AG04450 (cell line): ENCODE measurements around the gene SH3RF3. TPM values are rescaled to one million over a fixed set of nuclear protein-coding genes. Genes with fewer than 3 reads are reported as not detected.

Source experiments
- CTCF ChIA-PET: fragments of 300-600, 350-600 bp; formaldehyde crosslinking; extraction: SDS; loops from one replicate; lab custom pipeline; 2022; ENCODE audit warnings: antibody characterized with exemption, inconsistent platforms; lab: Charles Lee
- POLR2A ChIA-PET: fragments of 350-600 bp; formaldehyde crosslinking; extraction: SDS; loops from one replicate; lab custom pipeline; 2021; ENCODE audit warnings: antibody characterized with exemption, inconsistent platforms; lab: Yijun Ruan, JAX
- DNase-seq: peaks from one replicate; pipeline ENCODE4 v3.0.0-alpha.2; 2011; ENCODE audit warnings: low read depth, low spot score
- H3K27ac ChIP-seq: one replicate; pipeline ENCODE4 v1.5.1; 2012; ENCODE audit warnings: low read depth, low read length, control low read depth
- H3K27me3 ChIP-seq: one replicate; pipeline ENCODE4 v1.6.0; 2012; ENCODE audit warnings: low read length; ENCODE audit not compliant: control insufficient read depth, insufficient read depth
- H3K4me3 ChIP-seq: 2 replicates; pipeline ENCODE4 v1.5.1; 2011; ENCODE audit warnings: mild to moderate bottlenecking, low read depth, low read length, control low read depth
- H3K9me3 ChIP-seq: 2 replicates; pipeline ENCODE4 v1.5.1; 2012; ENCODE audit warnings: low read length; ENCODE audit not compliant: control insufficient read depth, insufficient read depth
- CTCF ChIP-seq: IDR thresholded peaks from 2 replicates; pipeline ENCODE4 v1.5.1; 2011; ENCODE audit warnings: low read depth, low read length, control low read depth, inconsistent platforms
- polyA plus RNA-seq: library from polyadenylated mRNA; depleted of rRNA; stranded (reverse); fragments of >200 nt; gene quantifications from 2 replicates; pipeline ENCODE4 v1.2.3, GENCODE V29; 2011

Gene SH3RF3
- polyA plus RNA-seq, 1 experiment = 5.7 TPM

GRCh38 chr2:109185338-109185737, 56.3 kb downstream of the SH3RF3 start:
- peak; percentile 73 for DNase-seq
- ChIA-PET CTCF (interaction anchor here (1.0 to 1.7 kb wide), 2 partner anchors 19 to 363 kb away, joined by 3 to 4 read pairs; no protein-coding TSS in a partner anchor), POLR2A (interaction anchor here (0.7 to 1.3 kb wide), 3 partner anchors 14 to 428 kb away, joined by 4 to 6 read pairs (median 4); partner anchors contain the start of gene SEPTIN10)
- Histone ChIP-seq H3K9me3 (no peaks in the 10 kb centered on the region; the same call in 1 of the 2 replicates), H3K27ac (peak overlapping the region; percentile 94), H3K27me3 (no peaks in the 10 kb centered on the region), H3K4me3 (no peak overlapping the region)
- TF ChIP-seq CTCF = no peak

GRCh38 chr2:109185821-109186570, 57.0 kb downstream of the SH3RF3 start:
- Histone ChIP-seq H3K4me3 (no peak overlapping the region), H3K27ac (peak overlapping the region; percentile 94), H3K9me3 (no peaks in the 10 kb centered on the region; the same call in 1 of the 2 replicates), H3K27me3 (no peaks in the 10 kb centered on the region)
- ChIA-PET POLR2A (interaction anchor here (0.7 to 1.3 kb wide), 3 partner anchors 15 to 428 kb away, joined by 4 to 6 read pairs (median 4); partner anchors contain the start of gene SEPTIN10), CTCF (interaction anchor here (1.0 to 1.7 kb wide), 2 partner anchors 19 to 362 kb away, joined by 3 to 4 read pairs; no protein-coding TSS in a partner anchor)
- no peak for DNase-seq
- TF ChIP-seq CTCF = no peak

GRCh38 chr2:109186656-109187250, 57.7 kb downstream of the SH3RF3 start:
- Histone ChIP-seq H3K4me3 (no peak overlapping the region), H3K27ac (peak overlapping the region; percentile 94), H3K27me3 (no peaks in the 10 kb centered on the region), H3K9me3 (no peaks in the 10 kb centered on the region)
- POLR2A ChIA-PET = no interaction called here
- CTCF ChIA-PET = interaction anchor here (1.2 kb wide), 1 partner anchor 59 kb away, joined by 3 read pairs; no protein-coding TSS in a partner anchor
- no peak for DNase-seq
- no peak for TF ChIP-seq CTCF

GRCh38 chr2:109187711-109188495, 58.9 kb downstream of the SH3RF3 start:
- CTCF ChIA-PET = interaction anchor here (0.5 to 1.2 kb wide), 3 partner anchors 37 to 293 kb away, joined by 3 read pairs; no protein-coding TSS in a partner anchor
- Histone ChIP-seq H3K27me3 (no peaks in the 10 kb centered on the region), H3K9me3 (no peaks in the 10 kb centered on the region), H3K27ac (no peak overlapping the region), H3K4me3 (no peak overlapping the region)
- DNase-seq = no peak
- no peak for TF ChIP-seq CTCF
- POLR2A ChIA-PET = no interaction called here
